Measurements from ENCODE around the gene BCAN.
"Not testable (repeated sequence)": the region's sequence is repeated elsewhere in the genome, so short reads cannot be mapped to it uniquely, and the experiment has no call there.

BCAN gene

DNA sequence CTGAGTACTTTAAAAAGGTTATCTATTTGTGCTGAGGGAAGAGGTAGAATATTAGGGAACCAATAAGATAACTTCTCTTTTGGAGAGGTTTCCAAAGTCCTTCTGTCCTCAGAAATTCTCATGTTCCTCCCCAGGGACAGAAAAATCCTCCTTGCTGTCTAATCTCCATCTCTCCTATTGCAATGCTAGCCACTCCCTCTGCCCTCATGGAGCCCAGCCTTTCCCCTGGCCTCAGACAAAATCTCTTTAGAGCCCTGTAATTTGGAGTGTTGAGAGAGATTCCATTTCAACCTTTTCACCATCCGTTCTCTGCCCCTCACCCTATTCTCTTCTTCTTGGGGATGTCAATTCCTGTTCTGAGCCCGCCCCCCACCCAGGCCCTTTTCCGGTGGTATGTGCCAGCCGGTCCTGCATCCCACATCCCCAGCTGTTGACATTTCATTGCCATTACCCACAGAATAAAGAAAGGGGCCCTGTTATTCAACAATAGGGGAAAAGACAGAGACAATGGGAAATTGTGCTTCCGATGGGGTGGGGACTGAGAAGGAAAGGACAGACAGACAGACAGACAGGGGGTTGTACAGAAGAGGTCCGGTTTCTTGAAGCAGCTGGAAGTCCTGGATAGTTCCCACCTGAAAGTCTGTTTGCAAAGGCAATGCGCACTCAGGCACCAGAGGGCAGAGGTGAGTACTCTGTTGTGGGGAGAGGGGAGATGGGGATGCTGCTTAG, 22.9 kb upstream of the BCAN start, which contains the start of gene HAPLN2:
TSS of gene HAPLN2 (plus strand) at position 563 of the 729 bp plus-strand sequence. CDS start 4,076 bp downstream, outside the sequence.
- no peak for DNase-seq

- DNase-seq = no peak
These were observed 22.3 kb upstream of the BCAN start for GRCh38 chr1:156619582-156619955.

GRCh38 chr1:156622581-156623297, 19.2 kb upstream of the BCAN start:
- no peak for DNase-seq

GRCh38 chr1:156623946-156624813, 17.7 kb upstream of the BCAN start:
- no peak for DNase-seq

GRCh38 chr1:156624814-156625435, 17.0 kb upstream of the BCAN start:
- DNase-seq = no peak

GRCh38 chr1:156625436-156626078, 16.4 kb upstream of the BCAN start:
- DNase-seq = peak; percentile 67

DNA sequence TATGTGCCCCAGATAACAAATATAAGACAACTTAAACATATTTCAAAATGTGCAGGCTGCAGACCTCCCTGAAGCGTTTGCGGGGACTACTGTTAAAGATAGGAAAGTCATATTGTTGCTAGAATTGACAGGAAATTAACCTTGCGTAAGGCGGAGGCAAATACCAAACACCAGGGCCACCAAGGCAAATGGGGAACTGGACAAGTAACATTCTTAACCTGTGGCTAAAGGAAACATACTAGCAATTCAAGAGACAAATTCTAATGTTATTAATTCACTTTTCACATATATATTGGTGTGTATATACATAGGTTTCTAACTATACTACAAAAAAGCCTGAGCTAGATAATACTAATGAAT, 15.9 kb upstream of the BCAN start:
- DNase-seq = no peak

- DNase-seq = no peak
These were observed 14.5 kb upstream of the BCAN start for GRCh38 chr1:156627313-156627880.

- DNase-seq = no peak
These were observed 12.0 kb upstream of the BCAN start for GRCh38 chr1:156629823-156630449.

- not testable (repeated sequence) for DNase-seq
These were observed 10.8 kb upstream of the BCAN start for GRCh38 chr1:156631152-156631551.

DNA sequence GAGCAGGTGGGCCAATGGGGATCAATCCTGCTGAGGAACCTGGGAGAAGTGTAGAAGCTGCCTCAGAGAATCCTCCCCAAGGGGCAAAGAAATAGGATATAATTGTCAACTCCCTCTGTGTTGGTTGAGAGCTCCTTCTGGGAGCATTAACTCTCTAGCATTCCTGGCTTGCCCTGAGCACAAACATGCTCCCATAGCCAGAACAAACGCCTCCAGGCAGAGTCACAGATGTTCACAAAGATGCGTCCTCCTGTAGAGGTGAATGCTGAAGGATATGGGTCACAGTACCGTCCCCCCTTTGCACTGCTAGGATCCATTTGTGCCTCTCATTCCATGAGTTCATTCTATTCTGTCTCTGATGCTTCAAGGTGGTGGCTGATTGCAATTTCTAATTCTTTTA, 9.6 kb upstream of the BCAN start:
- DNase-seq = no peak

- no peak for DNase-seq
These were observed 3.5 kb upstream of the BCAN start for GRCh38 chr1:156638189-156638985.

DNA sequence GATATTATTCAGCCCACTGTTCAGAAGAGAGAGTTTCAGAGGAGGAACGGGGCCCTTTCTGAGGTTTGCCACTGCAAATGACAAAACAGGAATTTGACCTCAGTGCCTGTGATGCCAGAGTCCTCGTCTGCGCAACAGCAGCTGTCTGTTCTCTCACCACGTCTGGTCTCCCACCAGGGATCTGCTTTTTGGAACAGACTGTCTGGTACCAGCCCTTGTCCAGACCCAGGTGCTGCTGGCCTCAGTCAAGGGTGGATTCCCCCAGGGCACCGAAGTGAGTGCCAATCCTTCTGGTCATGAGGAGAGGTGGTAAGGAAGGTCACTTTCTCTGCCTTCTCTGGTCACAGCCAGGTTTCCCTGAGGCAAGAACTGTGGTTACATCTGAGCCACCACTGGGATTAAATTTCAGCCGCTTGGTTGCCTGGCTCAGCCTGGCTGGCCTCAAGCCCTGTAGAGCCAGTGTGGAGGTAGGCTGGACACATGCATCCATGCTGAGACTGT, 2.3 kb upstream of the BCAN start:
- no peak for DNase-seq

DNA sequence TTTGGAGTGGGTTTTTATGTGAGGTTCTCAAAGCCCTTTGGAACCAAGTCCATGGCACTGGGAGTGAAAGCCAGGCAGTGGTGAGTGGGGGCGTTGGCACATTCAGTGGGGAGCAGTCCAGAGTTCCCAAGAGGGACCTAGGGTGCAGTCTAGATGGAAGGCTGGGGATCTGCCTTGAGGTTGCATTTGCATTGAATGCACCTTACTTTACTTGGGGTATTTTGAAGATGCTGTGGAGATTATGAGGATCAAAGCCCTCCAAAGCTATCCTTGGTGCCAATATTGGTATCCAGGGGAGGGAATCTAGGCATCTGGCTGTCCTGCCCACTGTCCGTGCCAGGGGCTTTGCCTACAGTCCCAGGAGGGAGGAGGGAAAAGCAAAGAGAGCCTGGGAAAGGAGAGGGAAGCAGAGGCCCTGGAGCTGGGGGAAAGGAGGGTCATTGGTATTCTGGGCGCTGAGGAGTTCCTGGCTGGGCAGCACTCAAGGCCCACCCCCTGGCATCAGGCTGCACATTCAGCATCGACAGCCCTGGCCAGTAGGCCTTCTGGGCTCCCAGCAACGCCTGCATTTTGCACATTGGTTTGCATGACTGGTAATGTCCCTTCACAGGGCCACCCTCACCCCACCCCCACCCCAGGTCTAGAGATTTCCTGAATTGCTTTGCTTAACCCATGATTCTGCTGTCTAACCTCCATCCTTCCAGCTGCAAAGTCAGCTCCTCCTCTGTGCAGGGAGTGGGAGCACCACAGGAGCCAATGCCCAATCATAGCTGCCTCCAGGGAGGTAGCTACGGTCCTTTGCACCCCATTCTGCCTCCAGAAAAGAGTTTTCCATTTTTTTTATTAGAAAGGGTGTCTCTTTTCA, 843 bp upstream of the BCAN start:
- DNase-seq = no peak

GRCh38 chr1:156642265-156643048, 540 bp downstream of the BCAN start:
- no peak for DNase-seq

GRCh38 chr1:156643049-156643777, 1.3 kb downstream of the BCAN start:
- no peak for DNase-seq

DNA sequence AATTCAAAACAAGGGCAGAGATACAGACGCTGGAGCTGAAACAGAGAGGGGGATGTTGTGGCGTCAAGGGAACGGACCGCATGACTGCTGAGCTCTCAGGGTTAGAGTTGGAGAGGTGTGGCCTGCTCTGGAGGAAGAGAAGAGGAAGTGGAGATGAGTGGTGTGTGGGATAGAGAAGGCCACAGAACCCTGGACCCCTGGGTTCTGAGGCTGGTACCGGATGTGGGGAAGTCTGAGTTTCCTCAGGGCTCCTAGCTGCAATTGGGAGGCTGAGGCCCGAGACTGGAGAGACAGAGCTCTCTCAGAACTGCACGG, 1.8 kb downstream of the BCAN start:
- DNase-seq = no peak

- no peak for DNase-seq
These were observed 2.2 kb downstream of the BCAN start for GRCh38 chr1:156644146-156644545.
